ENCODE data around the gene BRPF1.

Gene BRPF1

GRCh38 chr3:9731206-9732079 lies at the start of gene BRPF1:
Gene BRPF1 (plus strand): TSS chr3:9731735. CDS start chr3:9734141, 2,406 bp downstream.
- DNase-seq: peak; percentile 96 to 100

- DNase-seq: no peak
Observed at GRCh38 chr3:9682096-9682495, 49.4 kb upstream of the BRPF1 start.

DNA sequence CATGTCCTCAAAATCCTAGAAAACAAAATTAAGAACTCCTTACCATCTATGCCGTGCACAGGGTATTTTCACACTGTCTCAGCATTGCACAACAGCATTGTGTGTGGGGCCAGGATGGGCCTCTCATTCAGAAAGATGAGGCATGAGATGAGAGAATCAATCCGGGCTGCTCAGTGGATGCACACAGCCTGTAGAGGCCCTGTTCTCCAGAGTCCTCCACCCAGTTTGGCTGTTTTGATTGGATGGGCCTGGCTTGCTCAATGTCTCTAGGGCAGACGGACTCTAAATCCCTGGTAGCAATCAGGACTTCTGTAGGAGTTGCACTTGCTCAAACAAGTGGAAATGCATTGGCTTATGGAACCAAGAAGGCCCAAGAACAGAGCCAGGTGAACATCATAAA lies 48.1 kb upstream of the BRPF1 start:
- DNase-seq: no peak

GRCh38 chr3:9685216-9686049 lies 46.1 kb upstream of the BRPF1 start:
- no peak for DNase-seq

DNA sequence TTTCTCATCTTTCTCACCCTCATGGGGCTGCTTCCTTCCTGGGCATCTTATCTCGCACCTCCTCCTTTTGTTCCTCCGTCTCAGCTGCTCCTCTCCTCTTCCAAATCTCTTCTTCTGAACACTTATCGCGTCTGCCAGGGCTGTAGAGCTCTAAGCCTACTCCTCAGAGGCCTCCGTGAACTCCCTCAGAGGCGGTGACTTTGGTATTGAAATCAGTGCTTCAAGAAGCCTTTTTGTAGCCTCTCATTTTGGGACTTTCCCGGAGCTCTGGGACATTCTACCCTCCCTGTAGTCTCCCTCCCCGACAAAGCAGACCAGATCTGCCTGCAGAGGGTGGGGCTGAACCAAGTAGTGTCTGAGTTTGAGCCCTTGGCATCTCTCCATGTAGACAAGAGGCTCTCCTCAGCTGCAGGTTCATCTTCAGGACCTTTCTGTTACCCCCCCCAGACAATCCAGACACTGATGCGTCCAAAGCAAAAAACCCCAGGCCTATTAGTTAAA lies 45.4 kb upstream of the BRPF1 start:
- DNase-seq: no peak

GRCh38 chr3:9686703-9687102 lies 44.8 kb upstream of the BRPF1 start:
- DNase-seq: no peak

- DNase-seq: no peak
Observed at GRCh38 chr3:9687514-9687913, 44.0 kb upstream of the BRPF1 start.

GRCh38 chr3:9688961-9689360 lies 42.6 kb upstream of the BRPF1 start:
- DNase-seq: no peak

DNA sequence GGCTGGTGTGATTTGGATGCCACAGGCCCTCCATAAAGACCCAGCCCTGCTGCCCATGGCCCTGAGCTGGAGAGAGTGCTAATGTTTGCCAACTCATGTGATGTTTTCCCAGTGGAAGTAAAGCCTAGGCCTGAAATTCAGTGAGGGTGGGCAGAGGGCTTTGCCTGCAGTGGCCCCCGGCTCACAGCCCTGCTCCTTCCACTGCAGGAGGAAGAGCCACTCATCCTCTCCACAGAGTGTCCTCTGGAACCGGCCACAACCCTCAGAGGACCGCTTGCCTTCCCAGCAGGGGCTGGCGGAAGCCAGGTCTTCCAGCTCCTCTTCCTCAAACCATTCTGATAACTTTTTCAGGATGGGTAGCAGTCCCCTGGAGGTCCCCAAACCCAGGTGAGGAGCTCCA lies 41.8 kb upstream of the BRPF1 start:
- no peak for DNase-seq

DNA sequence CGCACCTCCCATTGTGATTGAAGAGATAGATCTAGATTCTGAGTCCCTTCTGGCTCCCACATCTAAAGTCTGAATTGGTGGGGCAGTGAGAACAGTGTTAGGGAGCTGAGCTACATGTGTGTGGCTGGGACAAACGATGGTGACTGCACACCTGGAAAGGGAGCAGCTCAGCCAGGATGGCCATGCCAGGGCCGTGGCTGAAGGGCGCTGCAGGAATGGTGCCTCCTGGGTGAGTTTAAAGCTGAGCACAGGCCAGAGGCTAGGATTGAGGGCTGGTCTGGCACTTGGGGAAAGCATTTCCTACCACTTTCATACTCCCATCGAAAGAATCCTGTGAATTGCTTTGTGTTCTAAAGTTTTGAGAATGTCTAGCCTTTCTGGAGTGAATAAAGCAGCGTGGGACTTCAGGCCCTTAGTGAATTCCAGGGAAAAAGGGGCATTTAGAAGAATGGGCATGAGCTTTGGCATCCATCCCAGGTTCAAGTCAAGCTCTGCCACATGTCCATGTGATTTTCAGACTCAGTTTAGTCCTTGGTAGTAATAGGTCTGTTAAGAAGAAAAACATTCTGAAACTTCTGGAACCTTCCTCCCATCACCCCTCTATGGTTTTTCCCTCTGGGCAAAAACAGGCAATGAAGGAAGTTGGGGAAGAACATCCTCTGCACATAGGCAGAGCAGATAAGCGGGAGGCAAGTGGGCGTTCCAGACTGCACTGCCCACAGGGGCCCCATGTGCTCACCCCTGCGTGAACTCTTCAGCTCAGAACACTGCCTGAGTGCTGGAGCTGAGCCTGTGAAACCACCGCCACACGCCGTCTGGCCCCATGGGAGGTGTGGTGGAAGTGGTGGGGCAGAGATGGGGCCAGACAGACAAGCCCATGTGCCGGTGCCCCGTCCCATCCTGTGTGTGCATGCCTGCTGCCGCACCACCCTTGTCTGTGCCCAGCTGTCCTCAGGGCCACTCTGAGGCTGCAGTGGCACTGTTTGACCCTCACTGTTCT lies 40.8 kb upstream of the BRPF1 start:
- DNase-seq: no peak

DNA sequence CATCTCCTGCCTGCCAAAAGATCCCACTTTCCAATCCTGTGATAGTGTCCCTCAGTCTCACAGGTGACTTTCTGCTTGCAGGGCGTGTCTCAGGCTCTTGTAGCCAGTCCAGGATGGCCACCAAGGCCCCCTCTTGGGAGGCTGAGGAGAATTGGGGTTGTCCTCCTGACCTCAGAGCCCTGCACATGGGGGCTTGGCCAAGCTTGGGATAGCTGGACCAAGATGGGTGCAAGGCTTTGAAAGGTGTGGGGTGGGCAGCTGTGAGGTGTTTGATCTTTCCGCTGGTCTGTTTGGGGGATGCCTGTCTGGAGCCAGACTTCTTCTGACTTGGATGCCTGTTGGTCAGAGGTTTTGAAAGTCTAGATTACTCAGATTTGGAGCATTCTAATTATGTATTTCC lies 39.9 kb upstream of the BRPF1 start:
- no peak for DNase-seq

DNA sequence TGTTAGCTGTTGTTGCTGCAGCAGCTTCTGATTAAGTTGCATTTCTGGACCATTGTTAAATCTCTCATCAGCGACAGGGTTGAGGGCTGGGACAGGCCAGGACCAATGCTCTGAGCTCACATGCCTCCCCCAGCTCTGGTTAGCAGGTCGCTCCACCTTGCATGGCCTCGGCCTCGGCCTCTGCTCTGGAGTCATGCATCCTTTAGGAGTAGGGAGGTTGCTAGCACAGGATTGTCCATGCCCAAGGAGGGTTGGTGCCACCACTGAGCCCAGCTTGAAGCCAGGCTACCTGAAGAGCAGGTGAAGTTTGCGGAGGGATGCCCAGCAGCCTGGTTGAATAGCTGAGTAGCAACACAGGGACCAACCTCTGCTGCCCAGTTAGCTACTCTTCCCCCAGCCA lies 39.1 kb upstream of the BRPF1 start:
- DNase-seq: no peak

GRCh38 chr3:9695345-9695744 lies 36.2 kb upstream of the BRPF1 start:
- no peak for DNase-seq

GRCh38 chr3:9695746-9696145 lies 35.8 kb upstream of the BRPF1 start:
- DNase-seq: no peak

- no peak for DNase-seq
Observed at GRCh38 chr3:9696480-9697220, 34.9 kb upstream of the BRPF1 start.

- DNase-seq: no peak
Observed at GRCh38 chr3:9697892-9698291, 33.6 kb upstream of the BRPF1 start.

DNA sequence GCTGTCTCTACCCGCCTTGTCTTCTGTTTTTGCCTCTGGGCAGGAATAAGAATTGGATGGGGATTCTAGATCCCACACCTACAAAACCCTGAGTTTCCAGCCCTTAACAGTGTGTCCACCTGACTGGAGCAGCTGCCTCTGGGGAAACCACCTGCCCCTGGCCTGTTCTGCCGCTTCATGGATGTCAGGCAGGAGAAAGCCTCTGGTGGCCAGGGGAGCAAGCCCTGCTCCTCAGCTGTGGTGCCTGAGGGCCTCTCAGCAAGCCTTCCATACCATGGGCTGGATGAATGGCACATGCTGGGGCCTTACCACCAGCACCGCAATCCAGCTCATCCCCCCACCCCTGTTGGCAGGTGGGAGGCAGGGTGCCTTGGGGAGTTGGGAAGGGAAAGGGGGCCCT lies 33.2 kb upstream of the BRPF1 start:
- DNase-seq: no peak

DNA sequence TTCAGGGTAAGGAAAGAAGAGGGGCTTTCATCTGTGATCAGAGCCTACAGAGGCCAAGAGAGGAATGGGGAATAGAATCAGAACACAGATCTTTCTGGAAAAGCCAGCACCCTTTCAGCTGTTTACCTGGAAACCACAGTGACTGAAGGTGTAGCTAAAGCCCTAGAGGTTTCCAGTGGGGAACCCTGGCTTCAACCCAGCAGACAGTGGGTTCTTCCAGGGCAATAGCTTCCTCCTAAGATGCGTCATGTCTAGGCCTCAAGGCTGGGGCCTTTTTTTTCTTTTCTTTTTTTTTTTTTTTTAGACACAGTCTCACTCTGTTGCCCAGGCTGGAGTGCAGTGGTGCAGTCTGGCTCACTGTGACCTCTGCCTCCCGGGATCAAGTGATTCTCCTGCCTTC lies 31.0 kb upstream of the BRPF1 start:
- DNase-seq: no peak

GRCh38 chr3:9701006-9701405 lies 30.5 kb upstream of the BRPF1 start:
- no peak for DNase-seq

DNA sequence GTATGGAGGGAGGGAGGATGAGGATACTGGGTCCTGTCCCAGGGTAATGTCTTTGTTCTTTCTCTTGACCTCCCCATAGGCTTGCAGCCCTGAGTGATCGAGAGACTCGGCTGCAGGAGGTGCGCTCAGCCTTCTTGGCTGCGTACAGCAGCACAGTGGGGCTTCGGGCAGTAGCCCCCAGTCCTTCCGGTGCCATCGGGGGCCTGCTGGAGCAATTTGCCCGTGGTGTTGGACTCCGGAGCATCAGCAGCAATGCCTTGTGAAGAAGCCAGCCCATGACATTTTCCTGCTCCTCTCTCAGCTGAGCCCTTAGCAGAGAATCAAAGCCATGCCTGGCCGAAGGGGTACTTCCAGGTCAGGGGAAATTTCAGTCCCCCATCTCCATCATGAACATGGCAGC lies 29.8 kb upstream of the BRPF1 start:
- no peak for DNase-seq

- no peak for DNase-seq
Observed at GRCh38 chr3:9703240-9703639, 28.3 kb upstream of the BRPF1 start.
